GM10266 (cell line): ENCODE measurements around the gene TRPC4AP.

Experiments used
- DNase-seq: peaks from one replicate; pipeline ENCODE4 v3.0.0; 2012; ENCODE audit errors: extremely low spot score
- CTCF ChIP-seq: IDR thresholded peaks from 2 replicates; pipeline ENCODE4 v1.5.1; 2012; ENCODE audit warnings: mild to moderate bottlenecking, low read depth; ENCODE audit not compliant: control insufficient read depth, insufficient read depth; ENCODE audit errors: missing control alignments

The TRPC4AP gene

GRCh38 chr20:34990661-34991214 lies 101.9 kb downstream of the TRPC4AP start:
- no peak for TF ChIP-seq CTCF
- DNase-seq = no peak

- TF ChIP-seq CTCF = no peak
- no peak for DNase-seq
Measured at GRCh38 chr20:34990231-34990630, 102.4 kb downstream of the TRPC4AP start.

- DNase-seq = no peak
- TF ChIP-seq CTCF = no peak
Measured at GRCh38 chr20:34989670-34990069, 102.9 kb downstream of the TRPC4AP start.

GRCh38 chr20:34989118-34989517 lies 103.5 kb downstream of the TRPC4AP start:
- no peak for DNase-seq
- no peak for TF ChIP-seq CTCF

- no peak for DNase-seq
- TF ChIP-seq CTCF = no peak
Measured at GRCh38 chr20:34988191-34988540, 104.4 kb downstream of the TRPC4AP start.

GRCh38 chr20:34987288-34988190 lies 105.1 kb downstream of the TRPC4AP start:
- DNase-seq = no peak

More at GRCh38 chr20:34987288-34988190, 105.1 kb downstream of the TRPC4AP start:
- no peak for TF ChIP-seq CTCF
